NCI-H2196 (cell line): ENCODE results near the gene BACH2.
A peak's percentile ranks its signal among the peaks of the same experiment; 100 is the strongest.

Experiments
- DNase-seq: peaks from one replicate; lab custom pipeline; 2025; ENCODE audit not compliant: unreplicated experiment; lab: John Stamatoyannopoulos, UW

BACH2 gene

DNA sequence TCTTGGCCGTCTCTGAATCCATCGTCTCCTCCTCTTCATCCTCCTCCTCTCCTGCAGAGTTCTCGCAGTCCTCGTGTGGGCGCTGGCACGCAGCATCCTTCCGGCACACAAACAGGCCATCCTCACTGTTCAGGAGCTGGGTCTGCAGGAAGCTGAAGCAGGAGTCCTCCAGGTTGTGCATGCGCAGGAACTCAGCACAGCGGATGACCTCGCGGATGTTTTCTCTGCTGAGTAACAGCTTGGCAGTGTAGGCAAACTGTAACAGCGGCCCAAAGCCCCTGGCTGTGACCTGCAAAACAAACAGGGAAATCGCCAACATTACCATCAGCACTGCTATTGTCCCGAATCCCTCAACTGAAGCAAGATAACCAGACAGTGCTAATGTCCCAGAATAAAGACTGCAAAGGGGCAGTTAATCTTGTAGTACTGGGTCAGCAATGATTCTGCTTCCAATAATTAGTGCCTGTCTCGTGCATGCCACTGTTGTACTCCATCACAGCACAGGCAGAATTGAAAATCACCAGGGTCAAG lies 345.0 kb downstream of the BACH2 start:
- peak; percentile 9 for DNase-seq

DNA sequence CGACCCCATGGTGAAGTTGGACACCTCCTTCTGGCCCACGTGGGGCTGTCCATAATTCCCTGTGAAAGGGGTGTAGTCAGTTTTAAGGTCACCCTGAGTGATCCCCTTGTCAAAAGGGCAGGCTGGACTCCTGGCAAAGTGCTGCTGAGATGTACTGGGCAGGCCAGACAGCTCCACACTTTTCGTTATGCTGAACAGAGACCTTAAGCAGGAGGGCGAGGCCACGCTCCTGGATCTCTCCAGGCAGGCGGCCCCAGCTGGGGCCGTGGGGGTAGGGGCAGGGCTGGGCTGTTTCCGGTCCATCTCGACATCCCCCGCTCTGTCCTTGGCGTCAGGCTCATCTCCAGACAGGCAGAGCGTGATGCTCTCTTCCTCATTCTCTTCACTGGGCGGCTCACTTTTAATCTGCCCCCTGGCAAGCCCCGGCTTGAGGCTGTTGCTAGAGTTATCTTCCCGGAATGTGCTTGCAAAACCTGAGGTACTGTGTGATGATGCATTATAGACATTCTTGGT lies 345.7 kb downstream of the BACH2 start:
- DNase-seq: no peak

DNA sequence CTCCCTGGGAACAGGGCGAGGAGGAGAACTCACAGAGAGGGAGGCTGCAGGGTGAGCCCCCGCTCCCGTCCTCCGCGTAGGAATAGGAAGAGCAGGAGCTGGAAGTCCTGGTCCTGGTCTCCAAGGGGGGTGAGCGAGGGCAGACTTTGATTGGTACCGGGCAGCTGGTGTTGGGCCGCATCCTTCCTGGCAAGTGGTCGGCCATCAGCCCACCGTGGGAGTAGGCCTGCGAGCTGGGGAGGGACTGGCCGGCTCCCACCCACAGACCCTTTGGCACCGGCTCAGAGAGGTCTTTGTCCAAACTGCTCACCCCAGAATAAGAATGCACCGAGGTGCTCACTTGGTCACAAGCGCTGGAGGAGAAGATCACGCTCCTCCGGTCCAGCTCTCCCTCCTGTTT lies 346.2 kb downstream of the BACH2 start:
- DNase-seq: no peak

DNA sequence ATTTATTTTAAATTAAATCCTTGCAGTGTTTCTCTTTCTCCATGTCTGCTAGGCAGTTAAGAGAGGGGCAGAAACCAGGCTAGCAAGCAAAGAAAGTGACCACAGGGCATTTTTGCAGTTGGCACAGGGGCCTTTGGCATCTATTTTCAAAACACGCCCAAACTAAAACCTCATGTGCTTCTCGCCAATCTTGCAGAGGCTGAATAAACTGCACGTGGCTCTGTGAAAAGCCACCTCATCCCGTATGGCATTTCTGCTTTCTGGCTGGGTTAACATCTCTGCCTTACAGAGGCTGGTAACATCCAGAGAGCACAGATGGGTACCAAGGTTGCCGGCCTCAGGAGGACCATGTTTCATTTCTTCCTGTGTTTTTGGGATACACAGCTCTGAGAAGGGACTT lies 347.8 kb downstream of the BACH2 start:
- DNase-seq: no peak

DNA sequence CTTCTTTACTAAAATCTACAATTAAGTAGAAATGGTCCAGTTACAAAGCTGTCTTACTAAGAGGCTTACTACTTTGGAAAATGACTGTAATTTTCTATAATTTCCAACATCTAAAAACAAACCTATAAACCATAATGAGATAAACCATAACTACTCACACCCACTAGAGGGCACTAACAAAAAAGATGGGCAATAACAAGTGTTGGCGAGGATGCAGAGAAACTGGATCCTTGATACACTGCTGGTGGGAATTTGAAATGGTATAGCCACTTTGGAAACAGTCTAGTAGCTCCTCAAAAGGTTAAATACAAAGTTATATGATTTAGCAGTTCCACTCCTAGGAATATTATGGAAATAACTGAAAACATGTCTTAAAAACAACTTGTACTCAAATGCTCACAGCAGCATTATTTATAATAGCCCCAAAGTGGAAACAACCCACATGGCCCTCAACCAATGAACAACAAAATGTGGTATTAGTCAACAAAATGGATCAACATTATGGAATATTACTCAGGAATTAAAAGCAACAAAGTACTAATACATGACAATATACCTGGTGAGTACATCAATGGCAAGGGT lies 351.7 kb downstream of the BACH2 start:
- DNase-seq: peak; percentile 34

DNA sequence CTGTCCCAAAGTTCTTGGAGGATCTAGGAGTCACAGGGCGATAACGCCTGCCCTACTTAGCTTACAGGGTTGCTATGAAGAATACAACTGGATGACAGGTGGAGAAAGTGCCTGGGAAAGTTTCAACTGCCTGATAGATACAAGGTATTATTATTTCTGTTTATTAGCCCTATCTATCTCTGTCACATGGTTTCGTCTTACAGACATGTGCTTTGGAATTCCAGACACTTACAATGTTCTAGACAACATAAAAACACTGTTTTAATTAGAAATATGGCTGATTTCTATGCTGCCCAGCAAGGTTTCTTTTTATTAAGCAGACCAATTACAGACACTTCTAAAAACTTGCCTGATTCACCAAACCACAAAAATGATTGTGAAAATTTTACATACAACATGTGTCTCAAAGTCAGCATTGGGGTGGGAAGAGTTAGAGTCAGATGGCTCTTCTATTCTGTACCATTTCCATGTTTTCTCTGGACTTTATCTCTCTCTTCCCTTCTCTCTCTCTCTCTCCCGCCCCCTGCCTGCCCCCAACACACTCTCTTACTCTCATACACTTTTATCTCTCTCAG lies 352.4 kb downstream of the BACH2 start:
- no peak for DNase-seq

DNA sequence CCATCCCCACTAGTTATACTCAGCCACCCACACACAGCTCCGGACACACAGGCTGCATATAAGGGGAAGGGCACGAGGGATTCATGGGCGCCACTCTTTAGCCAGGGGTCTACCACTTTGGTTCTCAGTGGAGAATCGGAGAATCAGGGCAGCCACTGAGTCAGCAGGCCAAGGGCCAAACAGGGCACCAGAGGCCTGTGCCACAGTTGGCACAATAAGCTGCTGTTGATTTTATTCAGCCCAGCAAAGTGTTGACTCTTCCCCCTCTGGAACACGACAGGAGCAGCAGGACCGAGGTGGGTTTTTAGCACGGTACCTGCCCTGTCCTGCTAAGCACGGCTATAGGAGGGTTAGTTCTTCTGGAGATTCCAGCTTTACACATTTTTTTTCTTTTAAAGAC lies 354.0 kb downstream of the BACH2 start:
- DNase-seq: no peak

DNA sequence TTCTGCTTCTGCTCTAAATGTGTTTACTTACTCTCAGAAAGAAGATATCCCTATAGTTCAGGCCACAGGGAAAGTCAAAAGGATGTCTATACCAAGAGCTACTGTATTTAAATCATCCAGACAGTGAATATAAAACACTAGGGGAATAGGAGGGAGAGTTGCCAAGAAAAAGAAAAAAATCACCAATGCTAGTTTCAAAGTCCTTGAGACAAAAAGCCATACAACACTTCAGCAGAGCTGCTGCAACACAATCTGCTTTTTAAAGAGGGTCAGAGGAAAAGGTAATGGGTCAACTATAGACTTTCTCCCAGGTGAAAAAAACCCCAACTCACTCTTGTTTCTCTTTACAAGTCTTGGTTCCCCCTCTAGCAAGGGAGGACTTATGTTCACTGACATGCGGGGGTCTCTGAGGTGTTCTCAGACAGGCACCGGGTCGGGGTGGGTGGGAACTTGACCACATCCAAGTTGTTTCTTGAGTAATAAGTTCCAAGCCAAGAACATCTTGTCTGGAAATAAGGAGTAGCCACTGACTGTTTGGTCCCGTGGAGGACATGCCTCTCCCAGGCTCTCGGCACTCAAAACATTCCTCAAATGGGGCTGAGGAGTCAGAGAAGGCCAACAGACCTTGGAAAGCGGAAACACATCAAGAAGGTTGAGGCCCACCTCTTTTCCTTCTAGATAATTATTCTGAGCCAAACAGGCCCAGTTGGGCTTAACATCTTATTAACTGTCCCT lies 354.7 kb downstream of the BACH2 start:
- no peak for DNase-seq

DNA sequence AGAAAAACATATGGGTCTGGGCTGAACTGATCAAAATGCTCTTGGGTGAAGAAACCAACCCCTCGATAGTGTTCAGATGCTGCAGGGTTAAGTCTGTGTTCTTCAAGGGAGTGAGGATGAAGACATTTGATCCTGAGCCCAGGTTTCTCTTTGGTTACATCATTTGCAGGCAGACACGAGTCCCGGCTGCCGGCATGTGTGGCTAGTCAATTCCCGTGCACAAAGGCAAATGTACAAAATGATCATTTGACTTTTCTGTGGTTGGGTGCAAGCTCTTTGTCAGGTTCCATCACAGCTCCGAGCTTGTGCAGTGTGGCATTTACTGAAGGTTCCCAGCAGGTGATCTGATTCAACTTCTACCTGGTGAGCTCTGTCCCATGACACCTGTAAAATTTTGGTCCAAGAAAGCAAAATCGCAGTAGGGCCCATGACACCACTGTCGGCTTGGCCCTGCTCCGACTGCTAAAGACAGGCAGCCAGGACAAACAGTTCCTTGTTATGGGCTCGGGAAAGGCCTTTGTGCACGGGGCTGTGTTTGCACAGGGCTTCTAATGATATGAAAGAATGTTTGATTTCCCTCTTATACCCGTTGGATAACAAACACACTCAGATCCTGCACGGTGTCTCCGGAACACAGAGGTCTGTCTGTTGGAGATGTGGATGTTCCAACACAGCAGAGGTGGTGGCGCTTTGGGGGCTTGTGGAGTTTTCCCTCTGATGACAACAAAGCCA lies 355.4 kb downstream of the BACH2 start:
- peak; percentile 64 for DNase-seq

DNA sequence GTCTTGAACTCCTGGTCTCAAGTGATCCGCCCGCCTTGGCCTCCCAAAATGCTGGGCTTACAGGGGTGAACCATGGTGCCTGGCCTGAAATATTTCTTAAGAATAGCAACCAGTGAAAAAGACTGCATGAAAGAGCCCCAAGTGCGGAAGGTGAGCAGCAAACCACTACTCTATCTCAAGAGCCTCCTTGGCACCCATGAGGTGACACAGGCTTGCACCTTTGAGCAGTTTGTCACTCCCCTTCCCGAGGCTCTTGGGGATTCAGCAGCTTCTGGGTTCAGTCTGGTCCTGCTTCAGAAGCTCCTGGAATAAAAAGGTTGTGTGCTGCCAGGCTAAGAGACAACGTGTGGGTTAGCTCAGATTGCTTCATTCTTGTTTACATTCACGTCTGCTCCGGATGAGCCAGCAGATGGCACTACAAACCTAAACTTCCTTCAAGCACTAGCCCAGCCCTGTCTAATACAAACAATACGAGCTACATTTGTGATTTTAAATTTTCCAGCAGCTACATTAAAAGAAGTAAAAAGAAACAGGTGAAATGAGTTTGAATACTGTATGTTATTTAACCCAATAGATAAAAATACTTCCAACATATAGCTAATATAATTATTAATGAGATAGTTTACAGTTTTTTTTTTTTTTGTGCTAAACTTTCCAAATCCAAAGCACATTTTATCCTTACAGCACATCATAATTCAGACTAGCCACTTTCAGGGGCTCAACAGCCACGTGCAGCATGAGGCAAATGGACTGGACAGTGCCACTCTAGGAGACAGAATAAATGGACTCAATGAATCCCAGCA lies 356.2 kb downstream of the BACH2 start:
- DNase-seq: peak; percentile 71

DNA sequence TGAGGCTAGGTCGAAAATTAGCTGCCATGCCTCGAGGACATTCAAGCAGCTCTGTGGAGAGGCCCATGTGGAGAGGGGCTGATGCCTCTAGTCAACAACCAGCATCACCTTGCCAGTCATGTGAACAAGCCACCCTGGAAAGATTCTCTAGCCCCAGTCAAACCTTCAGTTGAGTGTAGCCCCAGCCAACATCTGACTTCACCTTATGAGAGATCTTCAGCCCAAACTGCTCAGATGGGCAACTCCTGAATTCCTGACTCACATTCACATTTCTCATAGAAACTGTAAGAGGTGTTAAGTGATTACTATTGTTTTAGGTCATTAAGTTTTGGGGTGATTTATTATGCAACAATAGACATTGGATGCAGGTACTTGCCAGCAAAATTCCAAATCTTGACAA lies 357.5 kb downstream of the BACH2 start:
- DNase-seq: no peak

DNA sequence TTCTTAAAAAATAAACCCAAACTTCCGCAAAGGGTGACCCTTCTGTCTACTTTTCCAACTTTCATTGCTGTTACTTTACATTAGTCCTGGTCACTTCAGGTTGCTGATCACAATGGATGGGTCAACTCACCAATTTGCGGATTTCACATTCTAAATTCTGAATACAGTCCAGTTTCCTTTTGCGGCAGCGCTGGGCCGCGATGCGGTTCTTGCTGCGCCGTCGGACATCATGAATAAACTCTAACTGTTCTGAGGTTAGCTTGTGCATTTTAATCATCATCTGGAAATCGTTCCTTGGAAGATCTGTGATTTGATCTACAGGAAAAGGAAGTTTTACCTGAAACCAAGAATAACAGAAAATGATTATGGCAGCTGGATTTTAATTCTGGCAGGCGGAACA lies 358.6 kb downstream of the BACH2 start:
- no peak for DNase-seq

DNA sequence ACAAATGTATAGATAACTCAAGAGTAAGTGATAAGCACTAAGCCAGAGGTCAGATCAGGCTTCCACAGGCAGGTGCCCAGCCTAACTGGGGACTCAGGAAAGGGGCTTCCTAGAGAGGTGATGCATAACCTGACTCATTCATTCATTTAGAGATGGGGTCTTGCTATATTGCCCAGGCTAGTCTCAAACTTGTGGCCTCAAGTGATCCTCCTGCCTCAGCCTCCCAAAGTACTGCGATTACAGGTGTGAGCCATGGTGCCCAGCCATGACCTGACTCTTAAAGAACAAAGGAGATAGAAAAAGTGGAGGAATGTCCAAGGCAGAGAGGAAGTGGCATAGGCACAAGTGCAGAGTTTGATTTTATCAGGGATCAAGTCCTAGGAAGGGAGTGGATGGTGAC lies 360.5 kb downstream of the BACH2 start:
- DNase-seq: no peak

DNA sequence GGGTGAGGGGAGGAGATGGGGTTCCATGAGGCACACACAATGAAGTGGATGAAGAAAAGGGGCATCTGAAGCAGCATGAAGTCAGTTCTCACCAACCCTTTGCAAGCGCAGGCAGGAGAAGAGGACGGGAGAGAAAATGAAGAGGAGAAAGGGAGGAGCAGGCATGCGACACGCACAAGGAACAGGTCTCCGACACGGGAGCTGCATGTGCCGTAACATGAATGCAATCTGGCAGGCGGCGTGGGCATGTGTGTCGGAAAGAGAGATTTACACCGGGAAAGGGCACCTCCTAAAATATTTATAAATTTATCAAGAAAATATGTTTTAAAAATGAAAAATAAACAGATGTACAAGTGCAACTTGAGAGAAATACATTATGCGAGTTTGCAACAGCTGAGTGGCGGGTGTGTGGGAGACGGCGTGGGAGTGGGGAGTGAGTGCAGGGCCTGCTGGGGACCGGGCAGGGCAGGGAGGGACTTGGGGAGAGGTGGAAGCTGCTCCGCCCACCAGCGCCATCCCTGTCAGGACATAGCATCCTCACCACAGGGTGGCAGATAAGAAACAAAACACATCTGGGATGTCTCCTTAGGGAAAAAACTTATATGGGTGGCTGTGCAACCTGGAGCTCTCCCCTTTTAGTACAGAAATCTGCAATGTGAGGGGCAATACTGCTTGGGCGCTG lies 361.8 kb downstream of the BACH2 start:
- no peak for DNase-seq

DNA sequence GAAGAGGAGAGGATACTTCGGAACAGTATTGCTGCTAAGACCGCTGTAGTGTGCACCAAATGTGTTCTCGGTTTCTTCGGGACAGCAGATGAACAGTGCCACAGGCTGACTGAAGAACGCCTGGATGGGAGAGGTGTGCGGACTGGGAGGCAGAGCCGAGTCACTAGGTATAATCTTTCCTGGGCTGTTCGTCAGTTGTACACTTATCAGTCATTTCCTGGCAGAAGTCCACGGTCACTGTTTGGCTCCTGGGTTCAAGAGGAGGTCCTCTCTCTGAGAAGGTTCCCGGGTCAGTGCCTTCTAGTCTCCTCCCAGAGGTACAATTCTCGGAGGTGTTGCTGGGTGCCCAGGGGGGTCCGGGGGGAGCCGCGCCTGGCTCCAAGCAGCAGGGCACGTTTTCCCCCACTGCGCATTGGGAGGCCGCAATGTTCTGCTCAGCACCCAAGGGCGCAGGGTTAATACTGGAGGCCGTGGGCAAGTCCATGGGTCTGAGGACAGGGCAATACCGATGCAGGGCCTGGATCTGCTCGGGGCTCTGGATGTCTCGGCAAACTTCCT lies 364.3 kb downstream of the BACH2 start:
- no peak for DNase-seq

DNA sequence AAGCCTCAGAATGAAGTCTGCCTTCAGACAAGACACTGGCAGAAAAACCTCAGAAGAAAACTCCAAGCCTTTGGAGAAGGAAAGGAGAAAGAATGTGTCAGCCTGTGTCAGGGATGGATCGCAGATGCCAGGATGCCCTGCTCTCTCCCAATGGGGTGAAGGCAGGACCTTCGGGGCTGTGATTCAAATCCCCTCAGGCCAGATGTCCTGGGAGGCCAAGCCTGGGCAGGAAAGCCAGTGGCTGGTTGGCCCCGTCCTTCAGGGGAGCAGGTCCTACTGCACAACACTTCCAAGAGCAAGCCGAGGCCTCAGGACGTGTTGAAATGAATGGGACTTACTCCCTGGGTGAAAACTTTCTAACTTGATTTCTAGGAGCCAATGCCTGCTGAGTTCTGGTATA lies 365.9 kb downstream of the BACH2 start:
- DNase-seq: no peak

DNA sequence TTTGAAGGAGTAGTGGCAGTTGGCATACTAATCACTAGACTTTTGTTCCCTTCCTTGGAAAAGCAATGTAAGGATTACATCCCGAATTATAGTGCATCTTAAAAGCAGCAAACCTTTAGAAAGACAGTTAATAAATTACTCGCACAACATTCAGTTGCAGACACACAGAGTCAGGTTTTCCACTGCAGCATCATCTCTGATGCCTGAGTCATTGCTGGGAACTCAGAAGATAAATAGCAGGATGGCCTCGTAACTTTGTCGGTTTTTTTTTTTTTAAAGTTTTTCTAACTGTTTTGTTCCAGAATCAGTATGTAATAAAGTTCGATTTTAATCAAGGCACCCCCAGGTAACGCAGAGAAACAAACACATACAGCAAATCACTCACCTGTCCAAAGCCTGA lies 368.0 kb downstream of the BACH2 start:
- no peak for DNase-seq

DNA sequence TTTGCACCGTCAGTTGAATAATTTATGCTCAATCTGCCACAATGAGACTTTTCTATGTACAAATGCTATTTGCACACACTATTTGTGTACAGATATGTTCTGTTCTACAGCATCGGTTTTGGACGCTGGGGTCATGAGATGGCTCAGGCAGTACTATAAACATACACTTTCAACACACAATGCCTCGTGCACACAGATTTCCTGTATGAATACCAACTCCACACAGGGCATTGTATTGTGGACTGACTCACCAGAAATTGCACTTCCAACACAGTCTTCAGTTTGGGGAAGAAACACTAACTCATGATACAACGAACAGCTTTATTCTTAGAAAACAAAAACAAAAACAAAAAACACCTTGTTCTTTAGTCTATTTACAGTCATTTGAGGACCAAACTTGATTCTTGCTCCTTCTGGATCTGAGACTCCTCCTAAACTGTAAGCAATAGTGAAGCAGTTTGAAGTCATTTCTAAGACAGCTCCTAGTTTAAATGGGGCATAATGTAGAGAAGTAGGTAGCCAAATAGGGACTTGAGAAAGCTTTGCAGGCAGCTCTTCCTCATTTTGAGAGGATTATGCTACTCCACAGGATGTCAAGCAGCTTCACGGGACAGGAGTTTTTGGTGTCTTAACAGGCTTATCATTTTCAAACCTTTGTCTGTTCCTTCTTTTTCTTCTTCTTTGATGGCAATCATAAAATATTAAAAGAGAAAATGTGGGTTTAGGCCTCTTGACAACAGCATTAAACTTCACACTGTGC lies 368.7 kb downstream of the BACH2 start:
- no peak for DNase-seq

DNA sequence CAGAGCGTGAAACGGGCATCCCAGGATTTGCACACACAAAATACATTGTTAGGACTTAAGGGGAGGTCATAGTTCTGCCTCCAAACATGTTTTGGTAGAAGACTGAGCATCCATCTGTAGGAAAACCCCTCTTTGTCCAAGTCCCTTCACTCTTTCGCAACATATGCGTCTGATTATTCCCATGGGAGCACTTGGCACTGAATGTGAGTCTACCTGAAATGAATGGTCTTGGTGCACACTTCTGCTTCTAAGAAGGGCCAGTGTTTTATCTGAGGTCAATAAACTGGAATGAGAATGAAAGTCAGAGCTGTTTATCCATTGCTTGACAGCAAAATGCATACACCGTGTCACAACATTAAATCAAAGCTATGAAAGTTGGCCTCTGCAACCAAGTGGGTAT lies 369.4 kb downstream of the BACH2 start:
- DNase-seq: no peak
